ENCODE measurements around the gene XPR1. TPM values are rescaled to one million over a fixed set of nuclear protein-coding genes. Genes with fewer than 3 reads are reported as not detected.
"Not testable (repeated sequence)": the region's sequence is repeated elsewhere in the genome, so short reads cannot be mapped to it uniquely, and the experiment has no call there.

The XPR1 gene
- total RNA-seq, 1 donor from 2014 or later = 18.6 TPM

DNA sequence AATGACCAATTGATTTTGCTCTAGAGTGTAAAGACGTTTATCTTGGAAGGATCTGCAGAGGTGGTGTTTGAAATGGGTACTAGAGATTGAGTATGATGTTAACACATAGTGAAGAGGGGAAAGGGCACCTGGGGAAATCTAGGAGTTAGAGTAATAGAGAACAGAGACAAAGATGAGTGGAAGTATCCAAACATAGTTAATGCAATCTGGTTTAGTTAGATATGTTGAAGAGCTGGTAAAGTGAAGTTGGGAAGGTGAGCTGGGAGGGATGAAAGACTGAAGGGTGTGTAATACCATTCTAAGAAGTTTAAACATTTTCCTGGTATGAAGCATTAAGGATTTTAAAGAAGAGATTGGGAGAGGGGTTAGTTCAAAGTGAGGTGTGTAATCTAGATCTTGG, 11.0 kb downstream of the XPR1 start:
- no peak overlapping the region for H3K4me3 ChIP-seq (ENCODE audit: low read depth, low read length)
- no peak for DNase-seq (ENCODE audit: low read depth)
- TF ChIP-seq, protein P1, sequence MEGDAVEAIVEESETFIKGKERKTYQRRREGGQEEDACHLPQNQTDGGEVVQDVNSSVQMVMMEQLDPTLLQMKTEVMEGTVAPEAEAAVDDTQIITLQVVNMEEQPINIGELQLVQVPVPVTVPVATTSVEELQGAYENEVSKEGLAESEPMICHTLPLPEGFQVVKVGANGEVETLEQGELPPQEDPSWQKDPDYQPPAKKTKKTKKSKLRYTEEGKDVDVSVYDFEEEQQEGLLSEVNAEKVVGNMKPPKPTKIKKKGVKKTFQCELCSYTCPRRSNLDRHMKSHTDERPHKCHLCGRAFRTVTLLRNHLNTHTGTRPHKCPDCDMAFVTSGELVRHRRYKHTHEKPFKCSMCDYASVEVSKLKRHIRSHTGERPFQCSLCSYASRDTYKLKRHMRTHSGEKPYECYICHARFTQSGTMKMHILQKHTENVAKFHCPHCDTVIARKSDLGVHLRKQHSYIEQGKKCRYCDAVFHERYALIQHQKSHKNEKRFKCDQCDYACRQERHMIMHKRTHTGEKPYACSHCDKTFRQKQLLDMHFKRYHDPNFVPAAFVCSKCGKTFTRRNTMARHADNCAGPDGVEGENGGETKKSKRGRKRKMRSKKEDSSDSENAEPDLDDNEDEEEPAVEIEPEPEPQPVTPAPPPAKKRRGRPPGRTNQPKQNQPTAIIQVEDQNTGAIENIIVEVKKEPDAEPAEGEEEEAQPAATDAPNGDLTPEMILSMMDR (conservative IDR thresholded peaks at IDR 0.05; ENCODE audit: low read depth, low read length) = no peak

DNA sequence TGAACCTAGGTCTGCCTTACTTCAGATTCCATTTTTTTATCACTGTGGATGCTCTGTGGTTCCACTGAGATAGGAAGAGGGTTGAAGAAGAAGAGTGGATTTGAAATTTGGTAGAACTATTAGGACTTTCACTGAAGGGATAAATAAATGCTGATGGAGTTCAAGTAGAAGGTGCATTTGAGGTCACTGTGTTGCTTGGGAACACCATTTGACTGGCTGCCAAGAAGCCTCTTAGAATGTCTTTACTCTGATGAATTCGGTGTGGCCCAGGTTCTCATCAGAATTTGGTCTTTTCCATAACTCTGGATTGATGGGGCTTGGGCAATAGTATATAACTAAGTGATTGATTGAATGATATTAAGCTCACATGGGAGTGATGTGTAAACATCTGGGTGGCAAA, 11.9 kb downstream of the XPR1 start:
- H3K4me3 ChIP-seq (ENCODE audit: low read depth, low read length) = no peak overlapping the region
- DNase-seq (ENCODE audit: low read depth) = no peak
- TF ChIP-seq, protein P1 (conservative IDR thresholded peaks at IDR 0.05; ENCODE audit: low read depth, low read length) = no peak

DNA sequence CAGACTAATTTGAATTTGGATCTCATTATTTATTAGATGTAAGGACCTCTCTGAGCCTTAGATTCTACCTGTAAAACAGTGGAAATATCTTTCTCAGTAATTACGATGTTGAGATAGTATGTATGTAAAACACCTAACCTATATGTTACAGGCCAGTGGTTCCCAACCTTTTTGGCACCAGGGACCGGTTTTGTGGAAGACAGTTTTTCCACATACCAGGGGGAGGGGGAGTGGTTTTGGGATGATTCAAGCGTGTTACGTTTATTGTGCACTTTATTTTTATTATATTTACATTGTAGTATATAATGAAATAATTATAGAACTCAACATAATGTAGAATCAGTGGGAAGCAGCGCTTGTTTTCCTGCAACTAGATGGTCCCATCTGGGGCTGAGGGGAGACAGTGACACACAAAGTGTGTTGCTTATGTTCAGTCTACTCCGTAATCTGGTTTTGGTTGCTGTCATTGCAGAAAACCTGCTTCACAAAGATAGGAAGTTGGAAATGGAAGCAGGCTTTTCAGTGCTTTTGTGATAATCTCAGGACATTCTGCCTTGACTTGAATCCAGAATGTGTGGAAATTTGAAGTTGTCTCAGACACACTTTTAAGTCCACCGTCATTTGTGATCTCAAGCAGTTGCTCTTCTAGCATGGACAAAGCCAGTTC, 12.8 kb downstream of the XPR1 start:
- TF ChIP-seq, protein P1 (conservative IDR thresholded peaks at IDR 0.05; ENCODE audit: low read depth, low read length) = no peak
- DNase-seq (ENCODE audit: low read depth) = no peak
- no peak overlapping the region for H3K4me3 ChIP-seq (ENCODE audit: low read depth, low read length)

DNA sequence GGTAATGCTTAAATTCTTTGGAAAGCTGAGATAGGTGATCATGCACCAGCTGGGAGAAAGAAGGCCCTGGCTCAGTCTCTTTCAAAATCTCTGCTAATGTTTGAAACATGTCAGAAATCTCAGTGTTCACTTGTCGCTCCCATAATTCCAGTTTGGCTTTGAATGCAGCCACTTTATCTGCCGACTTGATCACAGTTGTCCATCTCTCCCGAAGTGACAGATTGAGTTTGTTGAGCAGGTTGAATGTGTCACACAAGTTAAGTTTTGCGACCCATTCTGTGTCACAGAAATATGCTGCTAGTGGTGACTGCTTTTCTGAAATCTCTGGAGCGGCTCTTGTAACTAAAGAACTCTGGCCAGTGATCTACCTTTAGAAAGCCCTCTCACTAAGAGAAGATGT, 13.4 kb downstream of the XPR1 start:
- H3K4me3 ChIP-seq (ENCODE audit: low read depth, low read length); DNase-seq (ENCODE audit: low read depth): not testable (repeated sequence)

DNA sequence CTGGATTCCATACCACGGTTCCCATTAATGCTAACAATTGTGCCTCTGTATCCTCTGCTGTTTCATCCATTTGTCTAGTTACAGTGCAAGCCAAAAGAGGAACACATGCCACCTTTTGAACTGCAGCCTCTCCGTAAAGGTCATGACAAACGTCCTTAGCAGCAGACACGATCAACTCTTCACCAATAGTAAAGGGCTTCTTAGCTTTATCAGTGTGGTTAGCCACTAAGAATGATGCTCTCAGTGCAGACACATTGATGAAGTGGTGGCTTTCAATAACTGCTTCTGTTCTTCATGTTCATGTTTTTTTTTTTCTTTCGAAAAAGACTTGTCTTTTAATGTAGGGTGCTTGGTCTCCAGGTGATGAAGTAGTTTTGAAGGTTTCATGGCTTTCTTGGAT, 14.3 kb downstream of the XPR1 start:
- DNase-seq (ENCODE audit: low read depth) = no peak
- TF ChIP-seq, protein P1 (conservative IDR thresholded peaks at IDR 0.05; ENCODE audit: low read depth, low read length) = no peak
- no peak overlapping the region for H3K4me3 ChIP-seq (ENCODE audit: low read depth, low read length)

DNA sequence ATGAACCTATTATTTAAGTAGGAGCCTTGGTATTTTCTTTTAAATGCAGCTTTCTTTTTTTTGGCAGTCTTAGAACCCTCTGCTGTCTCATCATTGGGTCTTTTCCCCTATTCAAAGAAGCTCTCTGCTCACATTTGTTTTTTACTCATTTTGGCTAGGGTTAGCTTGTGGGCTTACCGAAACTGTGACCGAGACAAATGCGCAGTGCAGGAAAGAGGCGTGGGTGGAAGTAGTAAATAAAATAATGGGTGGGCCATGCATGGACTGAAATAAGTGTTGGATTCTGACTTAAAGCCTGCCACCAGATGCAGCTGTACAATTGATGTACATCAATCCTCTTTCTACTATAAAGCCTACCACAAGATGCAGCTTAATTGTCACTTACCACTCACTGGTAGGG, 14.7 kb downstream of the XPR1 start:
- H3K4me3 ChIP-seq (ENCODE audit: low read depth, low read length) = no peak overlapping the region
- no peak for DNase-seq (ENCODE audit: low read depth)
- TF ChIP-seq, protein P1 (conservative IDR thresholded peaks at IDR 0.05; ENCODE audit: low read depth, low read length) = no peak

DNA sequence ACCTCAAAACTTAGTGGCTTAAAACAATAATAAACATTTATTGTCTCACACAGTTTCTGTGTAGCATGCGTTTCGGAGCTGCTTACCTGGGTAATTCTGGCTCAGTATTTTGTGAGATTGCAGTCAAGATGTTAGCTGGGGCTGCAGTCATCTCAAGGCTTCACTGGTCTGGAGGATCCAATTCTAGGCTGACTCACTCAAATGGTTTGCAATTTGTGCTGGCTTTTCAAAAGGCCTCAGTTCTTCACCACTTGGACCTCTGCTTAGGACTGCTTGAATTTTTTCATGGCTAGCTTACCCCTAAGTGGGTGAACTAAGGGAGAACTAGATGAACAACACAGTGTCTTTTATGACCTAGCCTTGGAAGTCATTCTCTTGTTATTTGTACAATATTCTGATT, 21.0 kb downstream of the XPR1 start:
- no peak for DNase-seq (ENCODE audit: low read depth)
- no peak overlapping the region for H3K4me3 ChIP-seq (ENCODE audit: low read depth, low read length)
- TF ChIP-seq, protein P1 (conservative IDR thresholded peaks at IDR 0.05; ENCODE audit: low read depth, low read length) = no peak
